SK-N-MC (cell line): ENCODE measurements around the gene CCNJL.
"Not testable (repeated sequence)": the region's sequence is repeated elsewhere in the genome, so short reads cannot be mapped to it uniquely, and the experiment has no call there.

Experiments
- DNase-seq: peaks from one replicate; pipeline ENCODE4 v3.0.0-alpha.2; 2011; ENCODE audit warnings: low read depth, low spot score
- H3K27ac ChIP-seq: fragments of 200-600 bp; sonication (generic); 2 replicates; pipeline ENCODE4 v1.5.1; 2016; ENCODE audit warnings: mixed run types
- H3K36me3 ChIP-seq: fragments of 200-600 bp; sonication (generic); 2 replicates; pipeline ENCODE4 v1.6.1; 2017; ENCODE audit warnings: antibody characterized with exemption, low read length, mixed read lengths; ENCODE audit not compliant: insufficient read depth
- H3K4me3 ChIP-seq: fragments of 200-600 bp; sonication (generic); 2 replicates; pipeline ENCODE4 v1.5.1; 2016
- H3K9ac ChIP-seq: fragments of 200-600 bp; sonication (generic); 2 replicates; pipeline ENCODE4 v1.8.0; 2017; ENCODE audit warnings: mixed run types, mixed read lengths; ENCODE audit not compliant: insufficient read length
- H3K9me3 ChIP-seq: fragments of 200-600 bp; sonication (generic); 2 replicates; pipeline ENCODE4 v1.6.1; 2017; ENCODE audit warnings: low read depth, mild to moderate bottlenecking, antibody characterized with exemption, low read length, moderate library complexity, mixed read lengths
- EZH2 ChIP-seq: fragments of 200-600 bp; sonication (generic); IDR thresholded peaks from one replicate; pipeline ENCODE4 v1.6.1; 2017; ENCODE audit warnings: antibody characterized with exemption
- FOXP2 ChIP-seq: optimal IDR thresholded peaks from 2 replicates; pipeline ENCODE3; 2011; ENCODE audit warnings: mild to moderate bottlenecking, moderate library complexity; ENCODE audit not compliant: insufficient read depth; ENCODE audit errors: extremely low read length, control extremely low read depth
- POLR2AphosphoS5 ChIP-seq: IDR thresholded peaks from 2 replicates; pipeline ENCODE4 v1.6.1; 2012; ENCODE audit warnings: mild to moderate bottlenecking, low read depth, low read length, borderline replicate concordance

The CCNJL gene

GRCh38 chr5:160251406-160252155 lies 60.8 kb downstream of the CCNJL start:
- H3K9me3 ChIP-seq, result no peaks in the 10 kb centered on the region
- TF ChIP-seq FOXP2 (no peak), EZH2 (no peak), POLR2AphosphoS5 (no peak)
- DNase-seq, result no peak
- no peak overlapping the region for H3K9ac ChIP-seq
- no peak overlapping the region for H3K27ac ChIP-seq
- H3K4me3 ChIP-seq, result no peak overlapping the region
- no peaks in the 10 kb centered on the region; the same call in 1 of the 2 replicates for H3K36me3 ChIP-seq

- no peak for DNase-seq
- H3K36me3 ChIP-seq, result no peaks in the 10 kb centered on the region; the same call in 1 of the 2 replicates
- H3K4me3 ChIP-seq, result no peak overlapping the region
- TF ChIP-seq EZH2 (no peak), POLR2AphosphoS5 (no peak), FOXP2 (no peak)
- no peak overlapping the region for H3K27ac ChIP-seq
- no peak overlapping the region for H3K9ac ChIP-seq
- no peaks in the 10 kb centered on the region for H3K9me3 ChIP-seq
These were observed 61.5 kb downstream of the CCNJL start for GRCh38 chr5:160250826-160251225.

- Histone ChIP-seq H3K27ac (no peak overlapping the region), H3K36me3 (no peaks in the 10 kb centered on the region; the same call in 1 of the 2 replicates), H3K9ac (no peak overlapping the region), H3K9me3 (no peaks in the 10 kb centered on the region), H3K4me3 (no peak overlapping the region)
- DNase-seq, result no peak
- TF ChIP-seq EZH2 (no peak), POLR2AphosphoS5 (no peak), FOXP2 (no peak)
These were observed 62.1 kb downstream of the CCNJL start for GRCh38 chr5:160250226-160250625.

- not testable (repeated sequence) for DNase-seq, H3K36me3 ChIP-seq, H3K27ac ChIP-seq, H3K9me3 ChIP-seq, H3K4me3 ChIP-seq, H3K9ac ChIP-seq
These were observed 62.8 kb downstream of the CCNJL start for GRCh38 chr5:160249570-160249969.

GRCh38 chr5:160245506-160246086 lies 66.8 kb downstream of the CCNJL start:
- no peak for DNase-seq
- H3K36me3 ChIP-seq, result no peaks in the 10 kb centered on the region
- H3K4me3 ChIP-seq, result no peak overlapping the region
- H3K9ac ChIP-seq, result no peak overlapping the region
- H3K27ac ChIP-seq, result no peak overlapping the region
- no peak for TF ChIP-seq EZH2
- TF ChIP-seq FOXP2, result no peak
- TF ChIP-seq POLR2AphosphoS5, result no peak
- H3K9me3 ChIP-seq, result no peaks in the 10 kb centered on the region

- TF ChIP-seq FOXP2, result no peak
- no peak for TF ChIP-seq POLR2AphosphoS5
- TF ChIP-seq EZH2, result no peak
- Histone ChIP-seq H3K27ac (no peak overlapping the region), H3K9me3 (no peaks in the 10 kb centered on the region), H3K9ac (no peak overlapping the region), H3K4me3 (no peak overlapping the region), H3K36me3 (no peaks in the 10 kb centered on the region)
- no peak for DNase-seq
These were observed 70.2 kb downstream of the CCNJL start for GRCh38 chr5:160242145-160242544.

- DNase-seq, result no peak
- Histone ChIP-seq H3K4me3 (no peak overlapping the region), H3K9me3 (no peaks in the 10 kb centered on the region), H3K36me3 (no peaks in the 10 kb centered on the region), H3K27ac (no peak overlapping the region), H3K9ac (no peak overlapping the region)
- TF ChIP-seq EZH2, result no peak
These were observed 72.0 kb downstream of the CCNJL start for GRCh38 chr5:160240350-160240749.

GRCh38 chr5:160237571-160238093 lies 74.7 kb downstream of the CCNJL start:
- DNase-seq, result no peak
- H3K27ac ChIP-seq, result no peak overlapping the region
- H3K9me3 ChIP-seq, result no peaks in the 10 kb centered on the region
- H3K36me3 ChIP-seq, result no peaks in the 10 kb centered on the region
- no peak overlapping the region for H3K4me3 ChIP-seq
- H3K9ac ChIP-seq, result no peak overlapping the region
- TF ChIP-seq EZH2, result no peak
- TF ChIP-seq FOXP2, result no peak
- TF ChIP-seq POLR2AphosphoS5, result no peak

- Histone ChIP-seq H3K27ac (no peak overlapping the region), H3K4me3 (no peak overlapping the region), H3K9me3 (no peaks in the 10 kb centered on the region), H3K9ac (no peak overlapping the region), H3K36me3 (no peaks in the 10 kb centered on the region)
- no peak for TF ChIP-seq FOXP2
- no peak for TF ChIP-seq EZH2
- no peak for TF ChIP-seq POLR2AphosphoS5
- no peak for DNase-seq
These were observed 76.6 kb downstream of the CCNJL start for GRCh38 chr5:160235731-160236130.
